AG10803 (cell line): Measurements from ENCODE around the gene HHIP.
A peak's percentile ranks its signal among the peaks of the same experiment; 100 is the strongest.
"Not testable (repeated sequence)": the region's sequence is repeated elsewhere in the genome, so short reads cannot be mapped to it uniquely, and the experiment has no call there.

ENCODE experiments used
- DNase-seq: peaks from one replicate; pipeline ENCODE4 v3.0.0; 2010; ENCODE audit warnings: low read depth
- H3K4me3 ChIP-seq: 2 replicates; pipeline ENCODE4 v1.5.1; 2011; ENCODE audit warnings: mild to moderate bottlenecking, low read length, control low read depth
- TF ChIP-seq, protein P1 (sequence below): conservative IDR thresholded peaks from 2 replicates; pipeline ENCODE4 v1.5.1; 2011; ENCODE audit warnings: mild to moderate bottlenecking, low read length, control low read depth, inconsistent platforms

HHIP gene

DNA sequence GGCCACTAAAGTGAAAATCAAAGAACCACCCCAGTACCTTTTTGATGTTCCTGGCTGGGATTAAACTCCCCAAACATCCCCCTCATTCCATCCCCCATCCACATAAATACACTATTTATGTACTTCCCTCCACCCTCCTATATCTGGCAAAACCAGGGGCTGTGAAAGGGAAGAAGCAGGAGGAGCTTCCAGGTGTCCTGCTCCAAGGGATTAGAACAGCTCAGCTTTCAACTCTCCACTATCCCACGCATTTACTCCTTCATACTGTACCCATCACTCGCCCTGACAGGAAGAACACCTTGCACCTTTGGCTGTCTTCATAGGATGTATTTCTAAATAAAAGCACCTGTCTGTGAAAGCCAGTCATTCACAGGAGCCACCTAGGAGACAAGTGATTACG, 140.0 kb downstream of the HHIP start:
- no peak for DNase-seq
- no peak overlapping the region for H3K4me3 ChIP-seq
- TF ChIP-seq, protein P1, sequence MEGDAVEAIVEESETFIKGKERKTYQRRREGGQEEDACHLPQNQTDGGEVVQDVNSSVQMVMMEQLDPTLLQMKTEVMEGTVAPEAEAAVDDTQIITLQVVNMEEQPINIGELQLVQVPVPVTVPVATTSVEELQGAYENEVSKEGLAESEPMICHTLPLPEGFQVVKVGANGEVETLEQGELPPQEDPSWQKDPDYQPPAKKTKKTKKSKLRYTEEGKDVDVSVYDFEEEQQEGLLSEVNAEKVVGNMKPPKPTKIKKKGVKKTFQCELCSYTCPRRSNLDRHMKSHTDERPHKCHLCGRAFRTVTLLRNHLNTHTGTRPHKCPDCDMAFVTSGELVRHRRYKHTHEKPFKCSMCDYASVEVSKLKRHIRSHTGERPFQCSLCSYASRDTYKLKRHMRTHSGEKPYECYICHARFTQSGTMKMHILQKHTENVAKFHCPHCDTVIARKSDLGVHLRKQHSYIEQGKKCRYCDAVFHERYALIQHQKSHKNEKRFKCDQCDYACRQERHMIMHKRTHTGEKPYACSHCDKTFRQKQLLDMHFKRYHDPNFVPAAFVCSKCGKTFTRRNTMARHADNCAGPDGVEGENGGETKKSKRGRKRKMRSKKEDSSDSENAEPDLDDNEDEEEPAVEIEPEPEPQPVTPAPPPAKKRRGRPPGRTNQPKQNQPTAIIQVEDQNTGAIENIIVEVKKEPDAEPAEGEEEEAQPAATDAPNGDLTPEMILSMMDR = no peak

DNA sequence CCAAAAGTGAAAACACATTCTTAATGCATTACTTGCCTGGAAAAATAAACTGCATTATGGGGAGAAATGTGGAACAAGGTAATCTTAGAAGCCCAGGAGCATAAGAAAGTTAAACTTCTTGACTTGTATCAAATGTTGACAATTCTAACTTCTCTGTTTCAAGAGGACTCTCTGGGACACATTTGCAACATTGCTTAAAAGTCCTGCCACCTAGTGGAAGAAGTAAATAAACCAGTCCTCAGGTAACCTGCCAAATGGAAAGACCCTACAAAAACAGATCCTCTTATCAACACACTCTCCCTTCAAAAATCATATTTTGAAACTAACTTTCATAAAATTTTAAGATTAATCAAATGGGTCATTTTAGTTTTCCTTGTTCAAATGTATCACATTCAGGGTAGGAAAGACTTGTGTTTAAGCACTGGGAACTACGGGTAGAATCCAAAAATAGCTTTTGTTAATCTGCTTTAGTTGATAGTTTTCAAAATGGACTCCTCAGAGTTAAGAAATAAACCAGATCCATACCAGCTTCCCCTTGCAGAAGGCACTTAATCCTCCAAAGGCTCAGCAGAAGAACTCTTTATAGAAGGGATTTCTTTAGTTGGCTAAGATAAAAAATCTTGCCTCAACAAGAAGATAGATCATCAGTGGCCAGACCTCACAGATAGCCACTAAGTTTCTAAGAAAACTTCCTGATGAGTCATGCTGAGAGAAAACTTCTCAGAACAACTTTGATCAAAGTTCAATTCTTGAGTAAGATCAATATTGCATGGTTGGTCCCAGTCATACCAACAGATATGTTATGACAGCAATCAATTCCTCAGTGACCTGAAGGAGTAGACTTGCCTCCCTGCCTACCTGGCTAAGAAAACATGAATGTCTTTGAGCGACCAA, 141.7 kb downstream of the HHIP start:
- H3K4me3 ChIP-seq = no peak overlapping the region
- peak; percentile 37 for DNase-seq
- TF ChIP-seq, protein P1 = peak; percentile 57

DNA sequence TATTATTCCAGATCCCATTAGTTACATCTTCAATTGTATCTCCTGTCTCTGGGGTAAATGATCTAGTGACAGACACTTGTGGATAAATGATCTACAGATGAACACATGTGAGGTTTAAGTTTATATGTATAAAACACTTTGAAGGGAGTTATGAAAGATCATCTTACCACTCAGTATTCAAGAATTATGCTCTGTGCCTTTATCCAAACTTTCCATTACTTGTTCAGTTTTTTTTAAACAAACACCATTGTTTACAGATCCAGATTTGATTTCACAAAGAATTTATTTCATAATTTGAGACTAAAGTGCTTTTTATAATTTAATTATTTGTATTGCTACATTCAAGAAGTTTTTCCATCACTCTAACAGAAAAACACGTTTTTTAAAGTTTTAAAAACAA, 142.5 kb downstream of the HHIP start:
- no peak for DNase-seq
- TF ChIP-seq, protein P1 = no peak
- no peak overlapping the region for H3K4me3 ChIP-seq

DNA sequence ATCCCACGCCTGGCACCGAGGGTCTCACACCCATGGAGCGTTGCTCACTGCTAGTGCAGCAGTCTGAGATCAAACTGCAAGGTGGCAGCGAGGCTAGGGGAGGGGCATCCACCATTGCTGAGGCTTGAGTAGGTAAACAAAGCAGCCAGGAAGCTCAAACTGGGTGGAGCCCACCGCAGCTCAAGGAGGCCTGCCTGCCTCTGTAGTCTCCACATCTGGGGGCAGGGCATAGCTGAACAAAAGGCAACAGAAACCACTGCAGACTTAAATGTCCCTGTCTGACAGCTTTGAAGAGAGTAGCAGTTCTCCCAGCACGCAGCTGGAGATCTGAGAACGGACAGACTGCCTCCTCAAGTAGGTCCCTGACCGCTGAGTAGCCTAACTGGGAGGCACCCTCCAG, 146.0 kb downstream of the HHIP start:
- H3K4me3 ChIP-seq, DNase-seq: not testable (repeated sequence)
